Glutamatergic neuron (in vitro differentiated cells): Measurements from ENCODE around the gene KLRF1. TPM values are rescaled to one million over a fixed set of nuclear protein-coding genes. Genes with fewer than 3 reads are reported as not detected.

Experiments
- DNase-seq: peaks from one replicate; pipeline ENCODE4 v3.0.0; 2022
- H3K27ac Mint-ChIP-seq: one replicate; pipeline ENCODE4 v1.8.0; 2020; ENCODE audit warnings: mild to moderate bottlenecking, mixed read lengths, inconsistent platforms; ENCODE audit not compliant: unreplicated experiment
- H3K27me3 Mint-ChIP-seq: one replicate; pipeline ENCODE4 v1.8.0; 2020; ENCODE audit warnings: mild to moderate bottlenecking, moderate library complexity, mixed read lengths, inconsistent platforms; ENCODE audit not compliant: unreplicated experiment
- H3K36me3 Mint-ChIP-seq: one replicate; pipeline ENCODE4 v1.8.0; 2020; ENCODE audit warnings: mild to moderate bottlenecking, mixed read lengths, inconsistent platforms; ENCODE audit not compliant: unreplicated experiment
- H3K4me1 Mint-ChIP-seq: one replicate; pipeline ENCODE4 v1.8.0; 2020; ENCODE audit warnings: mild to moderate bottlenecking, low read depth, mixed read lengths, inconsistent platforms; ENCODE audit not compliant: unreplicated experiment
- H3K4me3 Mint-ChIP-seq: one replicate; pipeline ENCODE4 v1.8.0; 2020; ENCODE audit warnings: mild to moderate bottlenecking, mixed read lengths, inconsistent platforms; ENCODE audit not compliant: unreplicated experiment
- H3K9me3 Mint-ChIP-seq: one replicate; pipeline ENCODE4 v1.8.0; 2020; ENCODE audit warnings: mild to moderate bottlenecking, moderate library complexity, mixed read lengths, inconsistent platforms; ENCODE audit not compliant: unreplicated experiment
- CTCF ChIP-seq: fragments of 200-600 bp; sonication (generic); IDR thresholded peaks from one replicate; pipeline ENCODE4 v1.5.0; 2021; ENCODE audit not compliant: partially characterized antibody, unreplicated experiment
- total RNA-seq: library from RNA; stranded (reverse); fragmentation: NEBNext Ultra II Directional; extraction: Animal tissue kit (Norgen Biotek cat#: 25700); gene quantifications from one replicate; pipeline ENCODE4 v1.2.1, GENCODE V29; 2021; ENCODE audit not compliant: unreplicated experiment

KLRF1 gene
- total RNA-seq, 1 donor from 2014 or later: not detected

GRCh38 chr12:9888665-9889273 is 61.5 kb downstream of the KLRF1 start:
- no peak for DNase-seq
- Mint-ChIP-seq H3K4me1 (no peaks in the 10 kb centered on the region), H3K4me3 (no peak overlapping the region), H3K9me3 (no peaks in the 10 kb centered on the region), H3K36me3 (no peaks in the 10 kb centered on the region), H3K27ac (no peak overlapping the region), H3K27me3 (no peaks in the 10 kb centered on the region)
- TF ChIP-seq CTCF: no peak

Other genes starting within 250 kb of the KLRF1 start
- gene KLRB1, start 219.6 kb upstream of the KLRF1 start, total RNA-seq: not detected
- 7.2 TPM for gene CLEC2D, start 157.8 kb upstream of the KLRF1 start, total RNA-seq
- gene CLECL1, start 94.4 kb upstream of the KLRF1 start, total RNA-seq: not detected
- not detected for gene CD69, start 66.6 kb upstream of the KLRF1 start, total RNA-seq
- gene CLEC2B, start 41.9 kb downstream of the KLRF1 start, total RNA-seq: not detected
- not detected for gene KLRF2, start 54.0 kb downstream of the KLRF1 start, total RNA-seq
- gene CLEC2A, start 104.9 kb downstream of the KLRF1 start, total RNA-seq: not detected
- not detected for gene CLEC12A, start 143.9 kb downstream of the KLRF1 start, total RNA-seq
- gene CLEC1B, start 171.6 kb downstream of the KLRF1 start, total RNA-seq: not detected
- not detected for gene CLEC12B, start 183.1 kb downstream of the KLRF1 start, total RNA-seq
- gene CLEC9A, start 203.2 kb downstream of the KLRF1 start, total RNA-seq: not detected